GM10266 (cell line): ENCODE results near the gene PTPRE.

Experiments
- DNase-seq: peaks from one replicate; pipeline ENCODE4 v3.0.0; 2012; ENCODE audit errors: extremely low spot score
- CTCF ChIP-seq: IDR thresholded peaks from 2 replicates; pipeline ENCODE4 v1.5.1; 2012; ENCODE audit warnings: mild to moderate bottlenecking, low read depth; ENCODE audit not compliant: control insufficient read depth, insufficient read depth; ENCODE audit errors: missing control alignments

Gene PTPRE

GRCh38 chr10:127971963-127972615 lies 65.2 kb downstream of the PTPRE start:
- TF ChIP-seq CTCF: no peak

GRCh38 chr10:127972751-127973357 lies 66.0 kb downstream of the PTPRE start:
- TF ChIP-seq CTCF: no peak
- DNase-seq: no peak

More at GRCh38 chr10:127971963-127972615, 65.2 kb downstream of the PTPRE start:
- DNase-seq: no peak

DNA sequence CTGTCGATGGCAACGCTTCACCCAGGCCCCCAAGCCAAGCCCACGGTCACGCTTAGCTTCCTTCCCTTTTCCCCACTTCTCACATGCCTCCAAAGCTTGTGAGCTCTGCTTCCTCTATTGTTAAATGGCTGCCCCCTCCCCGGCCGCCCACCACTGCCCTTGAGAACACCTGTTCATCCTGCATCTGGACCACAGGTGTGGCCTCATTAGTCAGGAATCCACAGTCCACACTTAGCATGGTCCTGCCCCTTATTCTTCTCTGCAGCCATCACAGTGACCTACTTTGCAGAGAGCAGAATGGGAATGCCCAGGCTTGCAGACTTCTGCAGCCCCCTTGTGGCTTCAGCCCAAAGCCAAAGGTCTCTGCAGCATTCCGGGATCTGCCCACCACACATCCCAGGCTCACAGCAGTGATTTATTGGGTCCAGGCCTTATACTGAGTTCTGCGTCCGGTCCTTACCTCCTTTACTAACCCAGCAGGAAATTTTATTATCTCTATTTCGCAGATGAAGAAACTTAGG lies 66.9 kb downstream of the PTPRE start:
- no peak for DNase-seq
- no peak for TF ChIP-seq CTCF

GRCh38 chr10:127974911-127975310 lies 68.0 kb downstream of the PTPRE start:
- TF ChIP-seq CTCF: no peak
- DNase-seq: no peak

DNA sequence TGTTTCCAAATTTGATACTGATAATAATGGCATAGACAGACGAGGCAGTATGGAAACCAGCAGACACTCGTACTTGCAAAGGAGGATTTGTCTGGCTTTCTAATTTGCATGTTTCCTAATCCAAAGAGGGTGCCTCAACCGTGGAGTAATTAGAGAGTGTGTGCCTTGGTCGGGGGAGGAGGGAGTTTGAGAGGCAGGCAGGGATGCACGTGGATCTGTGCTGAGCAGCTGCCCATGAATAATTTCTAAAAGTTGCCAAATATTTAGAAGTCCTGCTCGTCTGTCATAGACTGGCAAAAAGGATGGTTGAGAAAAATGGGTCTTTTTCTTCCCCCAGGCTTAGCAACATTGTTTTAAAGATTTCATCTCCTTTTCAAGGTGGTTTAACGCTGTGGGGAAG lies 69.4 kb downstream of the PTPRE start:
- TF ChIP-seq CTCF: no peak
- DNase-seq: no peak

GRCh38 chr10:127976701-127977356 lies 69.9 kb downstream of the PTPRE start:
- no peak for DNase-seq
- TF ChIP-seq CTCF: no peak
